Activated CD4-positive, alpha-beta T cell treated with anti-CD3 and anti-CD28 coated beads, Interleukin-2, amount 50 U/mL, for 16 hours (primary cell): Measurements from ENCODE around the gene RASGRP2.
A peak's percentile ranks its signal among the peaks of the same experiment; 100 is the strongest.

Experiments
- DNase-seq: peaks from one replicate; pipeline ENCODE4 v3.0.0-alpha.2; 2020

The RASGRP2 gene

GRCh38 chr11:64692764-64693331 is 51.1 kb downstream of the RASGRP2 start:
- DNase-seq = no peak

DNA sequence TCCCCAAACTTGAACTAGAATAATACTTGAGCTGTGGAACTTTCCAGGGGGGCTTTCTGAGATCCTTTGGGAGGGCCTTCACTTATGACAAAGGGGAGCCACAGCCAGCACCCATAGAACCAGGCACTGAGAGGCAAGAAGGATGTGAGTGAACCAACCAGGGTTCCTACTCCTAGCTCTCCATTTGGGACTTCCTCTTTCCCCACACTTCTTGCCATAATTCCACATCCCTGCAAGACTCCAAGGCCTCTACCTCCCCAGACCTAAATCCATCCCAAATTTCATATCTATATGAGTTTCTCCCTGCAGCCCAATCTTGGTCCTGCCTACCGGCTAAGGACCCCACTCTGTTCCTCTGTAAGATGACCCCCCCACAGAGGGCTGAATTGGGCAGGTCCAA is 52.4 kb downstream of the RASGRP2 start:
- DNase-seq = no peak

DNA sequence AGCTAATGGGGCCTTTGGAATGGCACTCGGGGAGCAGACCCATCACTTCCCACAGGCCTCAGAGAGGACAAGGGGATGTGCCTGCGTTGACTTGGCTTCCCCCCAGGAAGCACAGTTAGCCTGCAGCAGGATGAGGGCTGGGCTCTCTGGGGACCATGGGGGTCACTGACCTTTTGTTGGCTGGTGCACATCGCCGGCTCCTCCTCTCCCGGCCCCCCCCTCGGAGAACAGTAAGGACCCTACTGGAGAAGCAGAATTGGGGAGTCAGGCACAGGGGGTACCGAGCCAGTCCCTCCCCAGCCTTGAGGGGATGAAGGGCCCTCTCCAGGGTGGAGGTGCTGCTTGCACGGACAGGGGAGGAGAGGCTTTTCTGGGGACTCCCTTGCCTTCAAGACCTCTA is 53.7 kb downstream of the RASGRP2 start:
- no peak for DNase-seq

- DNase-seq = peak; percentile 88
Observed at GRCh38 chr11:64688534-64688982, 55.4 kb downstream of the RASGRP2 start.

DNA sequence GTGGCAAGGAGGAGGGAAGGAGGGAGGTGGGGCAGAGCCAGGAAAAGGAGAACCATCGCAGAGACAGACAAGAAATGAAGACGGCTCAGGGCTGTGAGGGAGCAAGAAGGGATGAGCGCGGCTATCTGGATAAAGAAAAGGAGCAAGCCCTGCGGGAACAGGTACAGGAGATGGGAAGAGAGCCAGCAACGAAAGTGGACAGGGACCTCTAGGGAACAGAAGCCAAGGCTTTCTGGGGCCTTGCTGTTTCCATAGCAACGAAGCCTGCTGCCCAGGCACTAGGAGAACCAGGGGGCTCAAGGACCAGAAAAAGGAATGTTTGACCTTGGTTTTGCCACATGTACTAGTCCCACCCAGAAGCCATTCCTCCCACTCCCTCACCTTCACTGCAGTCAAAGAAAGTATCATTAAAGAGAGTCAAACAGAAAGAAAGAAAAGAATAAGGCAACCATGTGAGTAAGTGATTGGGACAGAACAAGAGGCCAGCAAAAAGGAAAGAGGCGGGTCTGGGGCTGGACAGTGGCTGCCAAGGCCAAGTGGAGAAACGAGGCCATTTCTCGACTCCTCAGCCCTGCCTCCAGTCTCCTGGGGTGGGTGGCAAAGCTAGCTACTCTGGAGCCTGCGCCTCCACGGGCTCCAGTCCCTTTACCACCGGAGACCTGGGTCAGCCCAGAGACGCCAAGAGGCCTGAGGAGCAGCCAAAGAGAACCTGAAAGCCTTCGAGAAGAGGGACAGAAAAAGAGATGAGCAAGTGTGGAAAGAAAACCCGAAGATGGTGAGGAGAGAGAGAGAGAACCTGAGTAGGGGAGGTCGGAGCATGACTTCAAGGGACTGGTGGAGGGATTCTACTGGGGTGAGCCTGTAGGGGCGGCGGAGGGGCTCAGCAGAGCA is 56.1 kb downstream of the RASGRP2 start:
- DNase-seq = no peak

- DNase-seq = no peak
Observed at GRCh38 chr11:64687204-64687603, 56.7 kb downstream of the RASGRP2 start.

- no peak for DNase-seq
Observed at GRCh38 chr11:64686466-64687170, 57.3 kb downstream of the RASGRP2 start.

- no peak for DNase-seq
Observed at GRCh38 chr11:64685536-64685935, 58.4 kb downstream of the RASGRP2 start.

GRCh38 chr11:64684357-64684756 is 59.6 kb downstream of the RASGRP2 start:
- DNase-seq = no peak

GRCh38 chr11:64681171-64681570 is 62.8 kb downstream of the RASGRP2 start:
- DNase-seq = no peak

- no peak for DNase-seq
Observed at GRCh38 chr11:64679846-64680245, 64.1 kb downstream of the RASGRP2 start.

DNA sequence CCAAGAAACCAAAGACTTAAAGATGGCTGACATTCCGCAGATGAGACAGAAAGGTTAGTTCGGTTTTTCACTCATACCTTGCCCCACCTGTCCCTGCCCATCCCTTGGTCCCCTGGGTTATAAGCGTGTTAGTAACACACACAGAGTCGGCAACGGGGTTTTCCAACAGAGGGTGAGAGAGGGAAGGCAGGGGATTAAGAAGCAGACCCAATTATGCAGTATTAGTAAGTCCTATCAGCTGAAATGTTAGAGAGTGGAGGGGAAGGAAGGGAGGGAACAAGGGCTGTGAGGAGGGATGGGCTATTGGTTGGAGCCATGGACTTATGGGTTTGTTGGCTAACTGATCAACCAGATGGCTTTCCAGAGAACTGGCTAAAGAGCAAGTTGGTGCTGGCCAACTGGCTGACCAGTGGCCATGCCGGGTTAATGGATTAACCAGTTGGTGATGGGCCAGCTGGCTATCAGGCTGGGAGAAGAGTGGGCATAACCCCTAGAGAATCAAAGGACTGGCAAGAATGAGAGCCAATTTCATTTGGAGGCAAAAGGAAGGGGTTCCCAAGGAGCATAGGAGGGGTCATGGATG is 66.4 kb downstream of the RASGRP2 start:
- DNase-seq = no peak
